SK-N-SH (cell line): Measurements from ENCODE around the gene NUSAP1. TPM values are rescaled to one million over a fixed set of nuclear protein-coding genes. Genes with fewer than 3 reads are reported as not detected.

ENCODE experiments used
- CTCF ChIA-PET: fragments of 300-600, 350-600 bp; formaldehyde crosslinking; extraction: SDS; loops from one replicate; lab custom pipeline; 2021; lab: Yijun Ruan, JAX
- POLR2A ChIA-PET: fragments of 350-600 bp; sonication (Branson Sonifier 250); formaldehyde crosslinking; extraction: SDS; loops from one replicate; lab custom pipeline; 2020; ENCODE audit warnings: antibody characterized with exemption, inconsistent platforms; lab: Yijun Ruan, JAX
- DNase-seq: peaks from one replicate; pipeline ENCODE4 v3.0.0; 2012
- H2AFZ ChIP-seq: fragments of 200-600 bp; sonication (generic); 2 replicates; pipeline ENCODE4 v1.8.1; 2016; ENCODE audit warnings: antibody characterized with exemption, mild to moderate bottlenecking, low read depth
- H3F3A ChIP-seq: fragments of 200-600 bp; sonication (generic); replicated peaks from 2 replicates; pipeline ENCODE3; 2016; ENCODE audit warnings: antibody characterized with exemption, mild to moderate bottlenecking; ENCODE audit not compliant: insufficient read depth
- H3K27ac ChIP-seq, 2 experiments: fragments of 200-500 bp in 1 of 2; fragments of 200-600 bp in 1 of 2; sonication (Bioruptor generic) in 1 of 2; sonication (generic), shearing (Covaris generic) in 1 of 2; 2 replicates each; pipeline versions ENCODE4 v1.5.1 to v1.6.1; 2014 to 2016; ENCODE audit warnings: low read depth in 2 of 2, inconsistent platforms in 1 of 2, low read length in 1 of 2, mild to moderate bottlenecking in 1 of 2, mixed read lengths in 1 of 2
- H3K27me3 ChIP-seq: fragments of 200-600 bp; sonication (generic), shearing (Covaris generic); 2 replicates; pipeline ENCODE4 v1.6.1; 2016; ENCODE audit warnings: mixed run types; ENCODE audit not compliant: insufficient read depth
- H3K36me3 ChIP-seq, 2 experiments: fragments of 200-500 bp in 1 of 2; fragments of 200-600 bp in 1 of 2; sonication (Bioruptor generic) in 1 of 2; sonication (generic) in 1 of 2; replicated peaks in 1 of 2; 2 replicates each; pipeline versions ENCODE3 to v1.5.1; 2014 to 2016; ENCODE audit warnings: low read length in 1 of 2, mild to moderate bottlenecking in 1 of 2; ENCODE audit not compliant: insufficient read depth in 2 of 2, control insufficient read depth in 1 of 2
- H3K4me1 ChIP-seq, 2 experiments: fragments of 200-500 bp in 1 of 2; fragments of 200-600 bp in 1 of 2; sonication (Bioruptor generic) in 1 of 2; sonication (generic), shearing (Covaris generic) in 1 of 2; 2 replicates each; pipeline versions ENCODE4 v1.5.1 to v1.6.1; 2014 to 2016; ENCODE audit warnings: low read depth in 1 of 2, low read length in 1 of 2, mixed run types in 1 of 2; ENCODE audit not compliant: insufficient read depth in 2 of 2, control insufficient read depth in 1 of 2
- H3K4me2 ChIP-seq: fragments of 200-600 bp; sonication (generic), shearing (Covaris generic); 2 replicates; pipeline ENCODE4 v1.6.1; 2017; ENCODE audit warnings: mixed run types
- H3K4me3 ChIP-seq, 2 experiments: fragments of 200-500 bp in 1 of 2; fragments of 200-600 bp in 1 of 2; sonication (Bioruptor generic) in 1 of 2; sonication (generic), shearing (Covaris generic) in 1 of 2; 2 replicates each; pipeline versions ENCODE4 v1.5.1 to v1.8.1; 2014 to 2016; ENCODE audit warnings: low read depth in 2 of 2, inconsistent platforms in 1 of 2, low read length in 1 of 2, mild to moderate bottlenecking in 1 of 2, mixed read lengths in 1 of 2, moderate library complexity in 1 of 2
- H3K79me2 ChIP-seq: fragments of 200-600 bp; sonication (generic); 2 replicates; pipeline ENCODE4 v1.8.1; 2017; ENCODE audit warnings: mild to moderate bottlenecking; ENCODE audit not compliant: insufficient read depth
- H3K9ac ChIP-seq: fragments of 200-600 bp; sonication (generic); 2 replicates; pipeline ENCODE4 v1.6.1; 2017; ENCODE audit warnings: mixed run types
- H3K9me2 ChIP-seq: fragments of 200-600 bp; sonication (generic); 2 replicates; pipeline ENCODE4 v1.6.1; 2017; ENCODE audit warnings: mixed run types
- H3K9me3 ChIP-seq: fragments of 200-600 bp; sonication (generic); 2 replicates; pipeline ENCODE4 v1.6.1; 2017; ENCODE audit warnings: mixed run types, mild to moderate bottlenecking, moderate library complexity
- H4K20me1 ChIP-seq: fragments of 200-600 bp; sonication (generic); 2 replicates; pipeline ENCODE4 v1.6.1; 2017; ENCODE audit warnings: mild to moderate bottlenecking, mixed run types; ENCODE audit not compliant: insufficient read depth
- CHD2 ChIP-seq: fragments of 150-350 bp; IDR thresholded peaks from 2 replicates; pipeline ENCODE4 v1.6.1; 2018; ENCODE audit warnings: low read length; ENCODE audit not compliant: partially characterized antibody
- EP300 ChIP-seq, 2 experiments: IDR thresholded peaks; 2 replicates each; pipeline versions ENCODE4 v1.4.0 to v1.6.1; 2012; ENCODE audit warnings: borderline replicate concordance in 1 of 2, low read depth in 1 of 2, low read length in 1 of 2
- FOSL2 ChIP-seq: IDR thresholded peaks from 2 replicates; pipeline ENCODE4 v1.4.0; 2012; ENCODE audit warnings: low read depth, mild to moderate bottlenecking, moderate library complexity, borderline replicate concordance
- FOXM1 ChIP-seq: IDR thresholded peaks from 2 replicates; pipeline ENCODE4 v1.4.0; 2012; ENCODE audit warnings: low read depth, mild to moderate bottlenecking
- GABPA ChIP-seq: IDR thresholded peaks from 2 replicates; pipeline ENCODE4 v1.4.0; 2012; ENCODE audit warnings: low read depth, mild to moderate bottlenecking
- GATA2 ChIP-seq: sonication (generic); formaldehyde crosslinking; IDR thresholded peaks from 2 replicates; pipeline ENCODE4 v1.5.0; 2020; ENCODE audit warnings: mild to moderate bottlenecking, missing genetic modification reagents
- JUND ChIP-seq: IDR thresholded peaks from 2 replicates; pipeline ENCODE4 v1.4.0; 2012
- MEF2A ChIP-seq: IDR thresholded peaks from 2 replicates; pipeline ENCODE4 v1.4.0; 2012; ENCODE audit warnings: low read depth, borderline replicate concordance
- MXI1 ChIP-seq: IDR thresholded peaks from 2 replicates; pipeline ENCODE4 v1.6.1; 2012; ENCODE audit warnings: mild to moderate bottlenecking, low read depth, low read length, improper control_type of control experiment
- NFIC ChIP-seq: IDR thresholded peaks from 2 replicates; pipeline ENCODE4 v1.4.0; 2012; ENCODE audit warnings: borderline replicate concordance
- POLR2AphosphoS5 ChIP-seq: IDR thresholded peaks from 2 replicates; pipeline ENCODE4 v1.6.1; 2012; ENCODE audit warnings: low read depth, low read length
- RAD21 ChIP-seq: IDR thresholded peaks from 2 replicates; pipeline ENCODE4 v1.6.1; 2012; ENCODE audit warnings: mild to moderate bottlenecking, low read length
- SIN3A ChIP-seq: IDR thresholded peaks from 2 replicates; pipeline ENCODE4 v1.6.1; 2012; ENCODE audit warnings: low read depth, mild to moderate bottlenecking, low read length, moderate library complexity, borderline replicate concordance
- TAF1 ChIP-seq: IDR thresholded peaks from 2 replicates; pipeline ENCODE4 v1.6.1; 2012; ENCODE audit warnings: low read depth, mild to moderate bottlenecking, low read length, moderate library complexity, borderline replicate concordance
- YY1 ChIP-seq: IDR thresholded peaks from 2 replicates; pipeline ENCODE4 v1.4.0; 2012; ENCODE audit warnings: low read depth, mild to moderate bottlenecking
- whole genome bisulfite sequencing: methylation state at CpG from one replicate; pipeline ENCODE4 v1.1.6; 2017; ENCODE audit warnings: low lambda C conversion rate; 5-methylcytosine and 5-hydroxymethylcytosine counted together
- polyA plus RNA-seq, 3 experiments: library from polyadenylated mRNA; depleted of rRNA; stranded (reverse); fragments of >200 nt; gene quantifications; 2 replicates each; pipeline ENCODE4 v1.2.3, GENCODE V29; 2012
- TF ChIP-seq, protein P1 (sequence below): IDR thresholded peaks from 2 replicates; pipeline ENCODE4 v1.6.1; 2012; ENCODE audit warnings: mild to moderate bottlenecking, low read depth, low read length, moderate library complexity
- TF ChIP-seq, protein P2 (sequence below): fragments of 150-350 bp; IDR thresholded peaks from 2 replicates; pipeline ENCODE4 v1.6.1; 2016; ENCODE audit warnings: mild to moderate bottlenecking, low read depth, low read length
- TF ChIP-seq, protein P3 (sequence below): fragments of 150-350 bp; IDR thresholded peaks from 2 replicates; pipeline ENCODE4 v1.6.1; 2017; ENCODE audit warnings: antibody characterized with exemption, low read length, low read depth, borderline replicate concordance
- TF ChIP-seq, protein P4 (sequence below): fragments of 200-600 bp; sonication (generic); IDR thresholded peaks from 2 replicates; pipeline ENCODE4 v1.6.1; 2017; ENCODE audit warnings: antibody characterized with exemption, mild to moderate bottlenecking, moderate library complexity
- TF ChIP-seq, protein P5 (sequence below): IDR thresholded peaks from 2 replicates; pipeline ENCODE4 v1.4.0; 2012; ENCODE audit warnings: low read depth

The NUSAP1 gene
- polyA plus RNA-seq, 1 of the 3 experiments (the other 2 are of a cell fraction) = 41.1 TPM

DNA sequence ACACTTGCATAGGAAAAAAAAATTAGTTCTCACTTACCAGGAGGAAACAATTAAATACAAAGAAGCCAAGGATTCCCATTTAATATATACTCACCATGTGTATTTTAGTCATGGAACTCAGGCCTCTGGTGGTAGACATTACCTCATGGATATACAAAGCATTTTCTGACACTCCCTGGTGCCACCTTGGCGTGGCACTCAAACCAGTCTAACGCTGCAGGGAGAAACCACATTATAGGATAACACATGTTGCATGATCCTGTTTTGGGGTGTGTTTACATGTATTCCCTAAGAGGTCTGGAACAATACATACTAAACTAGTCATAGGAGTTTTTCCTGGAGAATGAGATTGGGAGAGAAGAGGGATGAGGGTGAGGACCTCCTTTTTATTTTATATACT lies 78.3 kb downstream of the NUSAP1 start:
- Histone ChIP-seq H2AFZ (no peak overlapping the region), H3F3A (no peaks in the 10 kb centered on the region), H3K9me2 (no peaks in the 10 kb centered on the region), H3K9ac (no peak overlapping the region), H3K36me3 (no peaks in the 10 kb centered on the region), H3K27me3 (no peaks in the 10 kb centered on the region), H4K20me1 (no peaks in the 10 kb centered on the region), H3K9me3 (no peaks in the 10 kb centered on the region), H3K4me1 (no peaks in the 10 kb centered on the region; a peak in 1 of 4 replicates)
- no peak for DNase-seq
- ChIA-PET CTCF (no interaction called here), POLR2A (no interaction called here)
- TF ChIP-seq, protein P1, sequence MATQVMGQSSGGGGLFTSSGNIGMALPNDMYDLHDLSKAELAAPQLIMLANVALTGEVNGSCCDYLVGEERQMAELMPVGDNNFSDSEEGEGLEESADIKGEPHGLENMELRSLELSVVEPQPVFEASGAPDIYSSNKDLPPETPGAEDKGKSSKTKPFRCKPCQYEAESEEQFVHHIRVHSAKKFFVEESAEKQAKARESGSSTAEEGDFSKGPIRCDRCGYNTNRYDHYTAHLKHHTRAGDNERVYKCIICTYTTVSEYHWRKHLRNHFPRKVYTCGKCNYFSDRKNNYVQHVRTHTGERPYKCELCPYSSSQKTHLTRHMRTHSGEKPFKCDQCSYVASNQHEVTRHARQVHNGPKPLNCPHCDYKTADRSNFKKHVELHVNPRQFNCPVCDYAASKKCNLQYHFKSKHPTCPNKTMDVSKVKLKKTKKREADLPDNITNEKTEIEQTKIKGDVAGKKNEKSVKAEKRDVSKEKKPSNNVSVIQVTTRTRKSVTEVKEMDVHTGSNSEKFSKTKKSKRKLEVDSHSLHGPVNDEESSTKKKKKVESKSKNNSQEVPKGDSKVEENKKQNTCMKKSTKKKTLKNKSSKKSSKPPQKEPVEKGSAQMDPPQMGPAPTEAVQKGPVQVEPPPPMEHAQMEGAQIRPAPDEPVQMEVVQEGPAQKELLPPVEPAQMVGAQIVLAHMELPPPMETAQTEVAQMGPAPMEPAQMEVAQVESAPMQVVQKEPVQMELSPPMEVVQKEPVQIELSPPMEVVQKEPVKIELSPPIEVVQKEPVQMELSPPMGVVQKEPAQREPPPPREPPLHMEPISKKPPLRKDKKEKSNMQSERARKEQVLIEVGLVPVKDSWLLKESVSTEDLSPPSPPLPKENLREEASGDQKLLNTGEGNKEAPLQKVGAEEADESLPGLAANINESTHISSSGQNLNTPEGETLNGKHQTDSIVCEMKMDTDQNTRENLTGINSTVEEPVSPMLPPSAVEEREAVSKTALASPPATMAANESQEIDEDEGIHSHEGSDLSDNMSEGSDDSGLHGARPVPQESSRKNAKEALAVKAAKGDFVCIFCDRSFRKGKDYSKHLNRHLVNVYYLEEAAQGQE = no peak
- TF ChIP-seq YY1 (no peak), CHD2 (no peak), POLR2AphosphoS5 (no peak), GABPA (no peak), EP300 (IDR thresholded peaks at IDR 0.05; ENCODE audit: borderline replicate concordance in 1 of 2, low read depth in 1 of 2, low read length in 1 of 2) (no peak), JUND (no peak), FOSL2 (no peak), MXI1 (no peak), TAF1 (no peak), FOXM1 (no peak), RAD21 (no peak)
- TF ChIP-seq, protein P2, sequence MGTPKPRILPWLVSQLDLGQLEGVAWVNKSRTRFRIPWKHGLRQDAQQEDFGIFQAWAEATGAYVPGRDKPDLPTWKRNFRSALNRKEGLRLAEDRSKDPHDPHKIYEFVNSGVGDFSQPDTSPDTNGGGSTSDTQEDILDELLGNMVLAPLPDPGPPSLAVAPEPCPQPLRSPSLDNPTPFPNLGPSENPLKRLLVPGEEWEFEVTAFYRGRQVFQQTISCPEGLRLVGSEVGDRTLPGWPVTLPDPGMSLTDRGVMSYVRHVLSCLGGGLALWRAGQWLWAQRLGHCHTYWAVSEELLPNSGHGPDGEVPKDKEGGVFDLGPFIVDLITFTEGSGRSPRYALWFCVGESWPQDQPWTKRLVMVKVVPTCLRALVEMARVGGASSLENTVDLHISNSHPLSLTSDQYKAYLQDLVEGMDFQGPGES = no peak
- TF ChIP-seq, all 33 proteins: peak for 0
- H3K27ac ChIP-seq = no peak overlapping the region
- peaks cover 11% of the 10 kb centered on the region for H3K79me2 ChIP-seq
- WGBS = 72% methylated on average over 2 of the region's 2 CpGs
- no peak overlapping the region for H3K4me3 ChIP-seq
- H3K4me2 ChIP-seq = no peak overlapping the region

DNA sequence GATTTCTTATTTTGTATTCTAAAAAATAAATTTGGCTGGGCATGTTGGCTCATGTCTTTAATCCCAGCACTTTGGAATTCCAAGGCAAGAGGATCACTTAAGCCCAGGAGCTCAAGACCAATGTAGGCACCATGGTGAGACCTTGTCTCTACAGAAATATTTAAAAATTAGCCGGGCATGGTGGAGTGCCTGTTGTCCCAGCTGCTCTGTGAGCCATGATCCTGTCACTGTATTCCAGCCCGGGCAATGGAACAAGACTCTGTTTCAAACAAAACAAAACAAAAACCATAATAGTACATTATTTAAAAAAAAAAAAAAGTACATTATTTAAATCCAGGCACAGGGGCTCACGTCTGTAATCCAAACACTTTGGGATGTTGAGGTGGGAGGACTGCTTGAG lies 78.8 kb downstream of the NUSAP1 start:
- no peaks in the 10 kb centered on the region for H3K27me3 ChIP-seq
- peaks cover 15% of the 10 kb centered on the region for H3K79me2 ChIP-seq
- TF ChIP-seq POLR2AphosphoS5 = no peak
- no peak for TF ChIP-seq TAF1
- no peak for TF ChIP-seq FOXM1
- TF ChIP-seq NFIC = no peak
- TF ChIP-seq, protein P3, sequence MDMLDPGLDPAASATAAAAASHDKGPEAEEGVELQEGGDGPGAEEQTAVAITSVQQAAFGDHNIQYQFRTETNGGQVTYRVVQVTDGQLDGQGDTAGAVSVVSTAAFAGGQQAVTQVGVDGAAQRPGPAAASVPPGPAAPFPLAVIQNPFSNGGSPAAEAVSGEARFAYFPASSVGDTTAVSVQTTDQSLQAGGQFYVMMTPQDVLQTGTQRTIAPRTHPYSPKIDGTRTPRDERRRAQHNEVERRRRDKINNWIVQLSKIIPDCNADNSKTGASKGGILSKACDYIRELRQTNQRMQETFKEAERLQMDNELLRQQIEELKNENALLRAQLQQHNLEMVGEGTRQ = no peak
- TF ChIP-seq SIN3A = no peak
- TF ChIP-seq MXI1 = no peak
- TF ChIP-seq, protein P4, sequence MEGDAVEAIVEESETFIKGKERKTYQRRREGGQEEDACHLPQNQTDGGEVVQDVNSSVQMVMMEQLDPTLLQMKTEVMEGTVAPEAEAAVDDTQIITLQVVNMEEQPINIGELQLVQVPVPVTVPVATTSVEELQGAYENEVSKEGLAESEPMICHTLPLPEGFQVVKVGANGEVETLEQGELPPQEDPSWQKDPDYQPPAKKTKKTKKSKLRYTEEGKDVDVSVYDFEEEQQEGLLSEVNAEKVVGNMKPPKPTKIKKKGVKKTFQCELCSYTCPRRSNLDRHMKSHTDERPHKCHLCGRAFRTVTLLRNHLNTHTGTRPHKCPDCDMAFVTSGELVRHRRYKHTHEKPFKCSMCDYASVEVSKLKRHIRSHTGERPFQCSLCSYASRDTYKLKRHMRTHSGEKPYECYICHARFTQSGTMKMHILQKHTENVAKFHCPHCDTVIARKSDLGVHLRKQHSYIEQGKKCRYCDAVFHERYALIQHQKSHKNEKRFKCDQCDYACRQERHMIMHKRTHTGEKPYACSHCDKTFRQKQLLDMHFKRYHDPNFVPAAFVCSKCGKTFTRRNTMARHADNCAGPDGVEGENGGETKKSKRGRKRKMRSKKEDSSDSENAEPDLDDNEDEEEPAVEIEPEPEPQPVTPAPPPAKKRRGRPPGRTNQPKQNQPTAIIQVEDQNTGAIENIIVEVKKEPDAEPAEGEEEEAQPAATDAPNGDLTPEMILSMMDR = no peak
- no peak for TF ChIP-seq GATA2 (CRISPR knock-in tag)
- TF ChIP-seq MEF2A = no peak
- TF ChIP-seq, protein P5, sequence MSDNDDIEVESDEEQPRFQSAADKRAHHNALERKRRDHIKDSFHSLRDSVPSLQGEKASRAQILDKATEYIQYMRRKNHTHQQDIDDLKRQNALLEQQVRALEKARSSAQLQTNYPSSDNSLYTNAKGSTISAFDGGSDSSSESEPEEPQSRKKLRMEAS = no peak
- H4K20me1 ChIP-seq = no peaks in the 10 kb centered on the region
- no peak overlapping the region for H3K27ac ChIP-seq
- no peak overlapping the region for H3K9ac ChIP-seq
- H3F3A ChIP-seq = peaks cover under 1% of the 10 kb centered on the region
- no peaks in the 10 kb centered on the region; a peak in 1 of 4 replicates for H3K4me1 ChIP-seq
- no peak overlapping the region for H3K4me3 ChIP-seq
- H3K4me2 ChIP-seq = no peak overlapping the region
- 95% methylated on average over 3 of the region's 3 CpGs for WGBS
- H3K36me3 ChIP-seq = no peaks in the 10 kb centered on the region
- POLR2A ChIA-PET = no interaction called here
- H3K9me3 ChIP-seq = no peaks in the 10 kb centered on the region
- no peak for DNase-seq
- CTCF ChIA-PET = no interaction called here
- no peaks in the 10 kb centered on the region for H3K9me2 ChIP-seq
- H2AFZ ChIP-seq = no peak overlapping the region
